OCI-LY7 (cell line): ENCODE measurements around the gene COX19. TPM values are rescaled to one million over a fixed set of nuclear protein-coding genes. Genes with fewer than 3 reads are reported as not detected.

Source experiments
- BruUV-seq: library from RNA; stranded (reverse); fragments of 400-500 nt; replicated peaks from 2 replicates; lab custom pipeline; 2021; lab: Mats Ljungman, UMichigan
- CTCF ChIA-PET: fragments of 300-600 bp; sonication (Branson Sonifier 250); formaldehyde crosslinking; loops from one replicate; lab custom pipeline; 2022; ENCODE audit warnings: antibody characterized with exemption; ENCODE audit not compliant: unreplicated experiment; lab: Charles Lee
- POLR2A ChIA-PET: fragments of 300-600 bp; sonication (Branson Sonifier 250); formaldehyde crosslinking; loops from one replicate; lab custom pipeline; 2022; ENCODE audit warnings: antibody characterized with exemption; lab: Charles Lee
- DNase-seq: peaks from one replicate; pipeline ENCODE4 v3.0.0-alpha.2; 2015; ENCODE audit warnings: low spot score
- H2AFZ ChIP-seq: fragments of 200-600 bp; sonication (generic), shearing (Covaris generic); 2 replicates; pipeline ENCODE4 v1.6.1; 2014; ENCODE audit warnings: mild to moderate bottlenecking, antibody characterized with exemption, low read length, moderate library complexity
- H3K27ac ChIP-seq: fragments of 200-600 bp; sonication (generic); 2 replicates; pipeline ENCODE4 v1.5.1; 2014; ENCODE audit warnings: mixed run types, low read depth, mild to moderate bottlenecking, moderate library complexity, low read length, inconsistent platforms; ENCODE audit not compliant: poor library complexity, severe bottlenecking
- H3K36me3 ChIP-seq: fragments of 200-600 bp; sonication (generic); 2 replicates; pipeline ENCODE4 v1.6.1; 2014; ENCODE audit warnings: mild to moderate bottlenecking, antibody characterized with exemption, low read length, moderate library complexity, mixed read lengths; ENCODE audit not compliant: insufficient read depth
- H3K4me1 ChIP-seq: fragments of 200-600 bp; sonication (generic); 2 replicates; pipeline ENCODE4 v1.5.1; 2014; ENCODE audit warnings: mild to moderate bottlenecking, low read length; ENCODE audit not compliant: insufficient read depth, poor library complexity, severe bottlenecking
- H3K4me2 ChIP-seq: fragments of 200-600 bp; sonication (generic); 2 replicates; pipeline ENCODE4 v1.6.1; 2014; ENCODE audit warnings: mild to moderate bottlenecking, low read length
- H3K4me3 ChIP-seq: fragments of 200-600 bp; sonication (generic); 2 replicates; pipeline ENCODE4 v1.5.1; 2014; ENCODE audit warnings: mild to moderate bottlenecking, low read depth, low read length; ENCODE audit not compliant: poor library complexity, severe bottlenecking
- H3K79me2 ChIP-seq: fragments of 200-600 bp; sonication (generic); 2 replicates; pipeline ENCODE4 v1.6.1; 2016; ENCODE audit warnings: low read depth, mild to moderate bottlenecking, low read length, moderate library complexity, mixed read lengths; ENCODE audit not compliant: insufficient read depth
- H3K9me2 ChIP-seq: fragments of 200-600 bp; sonication (generic); 2 replicates; pipeline ENCODE4 v1.6.1; 2016; ENCODE audit warnings: mild to moderate bottlenecking, low read length, mixed read lengths; ENCODE audit not compliant: insufficient read depth
- H3K9me3 ChIP-seq: fragments of 200-600 bp; sonication (generic); 2 replicates; pipeline ENCODE4 v1.6.1; 2014; ENCODE audit warnings: mild to moderate bottlenecking, mixed run types, low read length, mixed read lengths
- H4K20me1 ChIP-seq: fragments of 200-600 bp; sonication (generic); 2 replicates; pipeline ENCODE4 v1.6.1; 2014; ENCODE audit warnings: mild to moderate bottlenecking, antibody characterized with exemption, low read length, moderate library complexity, mixed read lengths; ENCODE audit not compliant: insufficient read depth
- EZH2phosphoT487 ChIP-seq: fragments of 200-600 bp; sonication (generic); IDR thresholded peaks from 2 replicates; pipeline ENCODE4 v1.6.1; 2018; ENCODE audit warnings: low read depth, borderline replicate concordance, mild to moderate bottlenecking, mixed run types, antibody characterized with exemption, low read length, moderate library complexity, mixed read lengths
- intact Hi-C: fragments of 100-400 bp; cut with micrococcal nuclease; formaldehyde crosslinking; loops from one replicate; pipeline ENCODE4 v1.10.0; 2022; ENCODE audit not compliant: unreplicated experiment
- total RNA-seq, 2 experiments: library from RNA; depleted of rRNA in 1 of 2; stranded (reverse); fragments of >200 nt in 1 of 2; shearing (Covaris generic) in 1 of 2; gene quantifications; 2 replicates each; pipeline ENCODE4 v1.2.3, GENCODE V29; 2014 to 2022
- TF ChIP-seq, protein P1 (sequence below): fragments of 200-600 bp; sonication (generic); conservative IDR thresholded peaks from 2 replicates; pipeline ENCODE4 v1.5.1; 2014; ENCODE audit warnings: mild to moderate bottlenecking, antibody characterized with exemption, low read length, moderate library complexity, mixed read lengths

COX19 gene
- total RNA-seq, 2 experiments from 2014 or later, result 23.2 to 43.1 TPM

DNA sequence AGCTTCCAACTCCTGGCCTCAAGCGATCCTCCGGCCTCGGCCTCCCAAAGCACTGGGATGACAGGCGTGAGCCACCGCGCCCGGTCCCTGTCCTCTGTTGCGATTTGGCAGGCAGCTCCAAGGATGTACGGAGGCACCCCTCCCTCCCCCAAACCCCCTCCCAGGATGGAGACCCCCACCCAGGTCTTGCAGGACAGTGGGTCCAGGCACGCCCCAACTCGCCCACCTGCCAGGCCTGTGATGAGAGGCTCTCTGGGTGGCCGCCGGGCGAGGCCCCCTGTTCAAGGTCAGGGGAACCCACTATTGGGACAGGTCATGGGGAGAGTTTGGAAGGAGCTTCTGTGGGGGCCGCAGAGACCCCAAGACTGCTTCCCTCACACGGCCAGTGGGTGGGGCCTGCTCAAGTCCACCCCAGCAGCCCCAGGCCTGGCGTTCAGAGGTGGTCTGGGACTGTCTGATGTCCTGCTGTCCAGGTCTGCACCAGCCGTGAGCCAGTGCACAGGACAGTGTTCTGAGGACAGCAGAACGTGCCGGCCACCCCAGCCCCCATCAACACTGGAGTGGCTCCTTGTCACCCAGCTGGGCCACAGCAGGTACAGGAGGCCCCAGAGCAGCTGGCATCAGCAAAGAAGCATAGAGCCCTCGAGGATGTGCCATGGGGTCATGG lies 23.3 kb downstream of the COX19 start:
- Histone ChIP-seq H3K9me2 (no peaks in the 10 kb centered on the region), H4K20me1 (no peaks in the 10 kb centered on the region), H3K4me1 (peaks cover 24% of the 10 kb centered on the region), H3K27ac (no peak overlapping the region), H3K79me2 (no peaks in the 10 kb centered on the region), H3K36me3 (no peaks in the 10 kb centered on the region), H3K4me3 (no peak overlapping the region), H3K4me2 (no peak overlapping the region), H3K9me3 (no peaks in the 10 kb centered on the region), H2AFZ (no peak overlapping the region)
- no TSS peak for BruUV-seq
- CTCF ChIA-PET, result no interaction called here
- POLR2A ChIA-PET, result no interaction called here
- no peak for TF ChIP-seq EZH2phosphoT487
- TF ChIP-seq, protein P1, sequence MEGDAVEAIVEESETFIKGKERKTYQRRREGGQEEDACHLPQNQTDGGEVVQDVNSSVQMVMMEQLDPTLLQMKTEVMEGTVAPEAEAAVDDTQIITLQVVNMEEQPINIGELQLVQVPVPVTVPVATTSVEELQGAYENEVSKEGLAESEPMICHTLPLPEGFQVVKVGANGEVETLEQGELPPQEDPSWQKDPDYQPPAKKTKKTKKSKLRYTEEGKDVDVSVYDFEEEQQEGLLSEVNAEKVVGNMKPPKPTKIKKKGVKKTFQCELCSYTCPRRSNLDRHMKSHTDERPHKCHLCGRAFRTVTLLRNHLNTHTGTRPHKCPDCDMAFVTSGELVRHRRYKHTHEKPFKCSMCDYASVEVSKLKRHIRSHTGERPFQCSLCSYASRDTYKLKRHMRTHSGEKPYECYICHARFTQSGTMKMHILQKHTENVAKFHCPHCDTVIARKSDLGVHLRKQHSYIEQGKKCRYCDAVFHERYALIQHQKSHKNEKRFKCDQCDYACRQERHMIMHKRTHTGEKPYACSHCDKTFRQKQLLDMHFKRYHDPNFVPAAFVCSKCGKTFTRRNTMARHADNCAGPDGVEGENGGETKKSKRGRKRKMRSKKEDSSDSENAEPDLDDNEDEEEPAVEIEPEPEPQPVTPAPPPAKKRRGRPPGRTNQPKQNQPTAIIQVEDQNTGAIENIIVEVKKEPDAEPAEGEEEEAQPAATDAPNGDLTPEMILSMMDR, result no peak
- no peak for DNase-seq
- intact Hi-C loops, result loop anchor here (5.0 kb wide), 1 partner anchor 40 kb away; no protein-coding TSS in a partner anchor

DNA sequence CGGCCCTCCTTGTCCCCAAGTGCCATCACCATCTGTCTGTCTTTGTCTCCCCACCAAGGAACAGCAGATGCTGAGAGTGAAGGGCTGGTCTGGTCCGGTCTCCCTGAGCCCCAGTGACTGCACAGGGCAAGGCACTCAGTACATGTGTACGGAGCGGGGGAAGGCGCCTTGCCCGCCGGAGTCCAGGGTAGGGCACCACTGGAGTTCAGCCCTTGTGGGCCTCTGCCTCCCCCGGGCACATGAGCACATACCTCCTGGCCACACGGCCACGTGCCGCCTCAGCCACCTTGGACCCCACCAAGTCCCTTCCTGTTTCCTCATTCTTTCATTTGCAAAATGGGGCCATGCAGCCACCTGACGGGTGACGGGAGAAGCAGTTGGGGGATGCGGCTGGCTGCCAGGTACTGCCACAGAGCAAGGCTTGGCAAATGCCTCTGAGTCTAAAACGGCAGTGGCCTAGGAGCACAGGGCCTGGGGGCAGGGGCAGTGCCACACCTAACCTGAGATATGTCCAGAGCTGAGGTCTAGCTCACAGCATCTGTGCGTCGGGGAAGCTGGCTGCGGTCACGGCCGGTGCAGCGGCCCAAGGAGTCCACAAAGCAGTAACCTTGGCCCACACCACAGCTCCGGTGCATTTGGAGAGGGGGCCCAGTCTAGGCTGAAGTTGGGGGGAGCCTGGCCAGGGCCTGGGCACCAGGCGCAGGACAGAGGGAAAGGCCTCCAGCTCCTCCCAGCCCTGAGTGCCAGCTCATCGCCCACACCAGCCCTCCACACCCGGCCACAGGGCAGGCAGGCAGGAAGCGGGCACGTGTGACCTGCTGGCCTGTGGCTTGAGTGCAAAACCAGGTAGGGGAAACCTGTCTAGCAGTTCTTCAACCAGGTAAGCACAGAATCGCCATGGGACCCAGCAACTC lies 26.1 kb downstream of the COX19 start:
- no TSS peak for BruUV-seq
- ChIA-PET POLR2A (no interaction called here), CTCF (no interaction called here)
- H2AFZ ChIP-seq, result no peak overlapping the region
- no peaks in the 10 kb centered on the region for H3K79me2 ChIP-seq
- H3K36me3 ChIP-seq, result no peaks in the 10 kb centered on the region
- intact Hi-C loops, result no loop called here
- no peaks in the 10 kb centered on the region for H3K9me2 ChIP-seq
- TF ChIP-seq, protein P1, result no peak
- TF ChIP-seq EZH2phosphoT487, result no peak
- no peak overlapping the region for H3K27ac ChIP-seq
- no peak overlapping the region for H3K4me3 ChIP-seq
- H3K4me2 ChIP-seq, result no peak overlapping the region
- no peaks in the 10 kb centered on the region for H4K20me1 ChIP-seq
- H3K4me1 ChIP-seq, result peaks cover 8% of the 10 kb centered on the region
- DNase-seq, result no peak
- no peaks in the 10 kb centered on the region for H3K9me3 ChIP-seq
